Stimulated activated CD8-positive, alpha-beta memory T cell treated with anti-CD3 and anti-CD28 coated beads, Interleukin-2, amount 100 ng/mL, for 48 hours (primary cell): ENCODE measurements around the gene PSMC3IP.
A peak's percentile ranks its signal among the peaks of the same experiment; 100 is the strongest.

Experiments used
- DNase-seq, 2 donors: peaks; one replicate each; pipeline ENCODE4 v3.0.0-alpha.2; 2020; ENCODE audit warnings: low read depth in 2 of 2

Gene PSMC3IP

GRCh38 chr17:42537826-42538451, 39.6 kb downstream of the PSMC3IP start:
- DNase-seq = no peak

GRCh38 chr17:42537156-42537805, 40.2 kb downstream of the PSMC3IP start:
- no peak for DNase-seq

GRCh38 chr17:42536372-42537155, 41.0 kb downstream of the PSMC3IP start:
- DNase-seq = peak; percentile 68 to 73

- peak; percentile 84 to 86 for DNase-seq
Measured at GRCh38 chr17:42536048-42536371, 41.5 kb downstream of the PSMC3IP start, which contains the start of gene NAGLU. Gene NAGLU (plus strand): TSS chr17:42536241. CDS start chr17:42536273, 32 bp downstream.

- DNase-seq = no peak
Measured at GRCh38 chr17:42535155-42536047, 42.1 kb downstream of the PSMC3IP start.

- DNase-seq = peak; percentile 32 to 37
Measured at GRCh38 chr17:42531455-42532354, 45.8 kb downstream of the PSMC3IP start.

- DNase-seq = no peak
Measured at GRCh38 chr17:42530952-42531454, 46.5 kb downstream of the PSMC3IP start.

GRCh38 chr17:42529061-42529460, 48.5 kb downstream of the PSMC3IP start:
- DNase-seq = no peak

GRCh38 chr17:42527932-42528331, 49.6 kb downstream of the PSMC3IP start:
- DNase-seq = no peak

GRCh38 chr17:42526031-42526444, 51.5 kb downstream of the PSMC3IP start:
- no peak for DNase-seq

- DNase-seq = no peak
Measured at GRCh38 chr17:42525221-42525620, 52.3 kb downstream of the PSMC3IP start.

GRCh38 chr17:42522798-42523278, 54.7 kb downstream of the PSMC3IP start:
- DNase-seq = no peak
